Nephron (organoid): ENCODE data around the gene SPTBN4.

ENCODE experiments used
- H3K27ac Mint-ChIP-seq, 3 experiments: 2 replicates each; pipeline ENCODE4 v1.8.0; 2020; ENCODE audit warnings: mixed read lengths in 3 of 3, mild to moderate bottlenecking in 2 of 3, moderate library complexity in 1 of 3
- H3K27me3 Mint-ChIP-seq: 2 replicates; pipeline ENCODE4 v1.8.0; 2021; ENCODE audit warnings: low read depth, mild to moderate bottlenecking, moderate library complexity, mixed read lengths
- H3K36me3 Mint-ChIP-seq: 2 replicates; pipeline ENCODE4 v1.8.0; 2020; ENCODE audit warnings: low read depth, mixed read lengths
- H3K4me1 Mint-ChIP-seq: 2 replicates; pipeline ENCODE4 v1.8.0; 2020; ENCODE audit warnings: mixed read lengths
- H3K4me3 Mint-ChIP-seq, 3 experiments: 2 replicates each; pipeline ENCODE4 v1.8.0; 2020; ENCODE audit warnings: mild to moderate bottlenecking in 3 of 3, mixed read lengths in 3 of 3, moderate library complexity in 2 of 3
- H3K9me3 Mint-ChIP-seq: 2 replicates; pipeline ENCODE4 v1.8.0; 2020; ENCODE audit warnings: mixed read lengths
- TF ChIP-seq, protein P1 (sequence below), 3 experiments: fragments of 200-600 bp; sonication (generic); IDR thresholded peaks; one replicate each; pipeline ENCODE4 v1.5.0; 2021; ENCODE audit warnings: antibody characterized with exemption in 3 of 3; ENCODE audit not compliant: unreplicated experiment in 3 of 3

SPTBN4 gene

DNA sequence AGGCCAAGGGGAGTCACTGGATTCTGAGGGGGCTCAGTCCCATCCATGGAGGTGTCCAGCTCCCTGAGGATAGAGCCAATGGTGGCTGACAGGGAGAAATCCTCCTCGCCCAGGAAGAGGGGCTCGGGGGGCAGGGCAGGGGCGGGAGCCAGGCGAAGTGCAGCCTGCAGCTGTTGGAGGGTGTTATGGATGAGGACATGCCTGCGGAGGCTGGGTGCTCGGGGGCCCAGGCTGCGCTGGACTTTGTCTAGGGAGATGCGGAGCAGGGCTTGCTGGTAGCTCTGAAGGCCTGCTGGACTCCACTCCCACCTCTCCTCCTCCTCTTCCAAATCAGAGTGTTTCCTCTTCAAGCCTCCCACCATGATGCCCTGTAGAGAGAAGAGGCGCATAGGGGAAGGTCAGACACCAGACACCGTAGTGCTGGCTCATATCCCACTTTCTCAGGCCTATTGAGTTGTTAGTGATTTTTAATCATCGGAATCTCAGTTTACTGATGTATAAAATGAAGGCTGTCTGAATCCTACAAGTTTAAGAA is 25.0 kb upstream of the SPTBN4 start:
- Mint-ChIP-seq H3K27ac (peak overlapping the region; percentile 98 to 99 (median 99)), H3K36me3 (peaks cover 29% of the 10 kb centered on the region), H3K27me3 (peaks cover 4% of the 10 kb centered on the region), H3K4me3 (peak overlapping the region; percentile 95 to 100 (median 99)), H3K9me3 (no peaks in the 10 kb centered on the region), H3K4me1 (peaks cover 37% of the 10 kb centered on the region)
- TF ChIP-seq, protein P1, sequence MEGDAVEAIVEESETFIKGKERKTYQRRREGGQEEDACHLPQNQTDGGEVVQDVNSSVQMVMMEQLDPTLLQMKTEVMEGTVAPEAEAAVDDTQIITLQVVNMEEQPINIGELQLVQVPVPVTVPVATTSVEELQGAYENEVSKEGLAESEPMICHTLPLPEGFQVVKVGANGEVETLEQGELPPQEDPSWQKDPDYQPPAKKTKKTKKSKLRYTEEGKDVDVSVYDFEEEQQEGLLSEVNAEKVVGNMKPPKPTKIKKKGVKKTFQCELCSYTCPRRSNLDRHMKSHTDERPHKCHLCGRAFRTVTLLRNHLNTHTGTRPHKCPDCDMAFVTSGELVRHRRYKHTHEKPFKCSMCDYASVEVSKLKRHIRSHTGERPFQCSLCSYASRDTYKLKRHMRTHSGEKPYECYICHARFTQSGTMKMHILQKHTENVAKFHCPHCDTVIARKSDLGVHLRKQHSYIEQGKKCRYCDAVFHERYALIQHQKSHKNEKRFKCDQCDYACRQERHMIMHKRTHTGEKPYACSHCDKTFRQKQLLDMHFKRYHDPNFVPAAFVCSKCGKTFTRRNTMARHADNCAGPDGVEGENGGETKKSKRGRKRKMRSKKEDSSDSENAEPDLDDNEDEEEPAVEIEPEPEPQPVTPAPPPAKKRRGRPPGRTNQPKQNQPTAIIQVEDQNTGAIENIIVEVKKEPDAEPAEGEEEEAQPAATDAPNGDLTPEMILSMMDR (IDR thresholded peaks at IDR 0.05; ENCODE audit: unreplicated experiment in 3 of 3) = no peak

DNA sequence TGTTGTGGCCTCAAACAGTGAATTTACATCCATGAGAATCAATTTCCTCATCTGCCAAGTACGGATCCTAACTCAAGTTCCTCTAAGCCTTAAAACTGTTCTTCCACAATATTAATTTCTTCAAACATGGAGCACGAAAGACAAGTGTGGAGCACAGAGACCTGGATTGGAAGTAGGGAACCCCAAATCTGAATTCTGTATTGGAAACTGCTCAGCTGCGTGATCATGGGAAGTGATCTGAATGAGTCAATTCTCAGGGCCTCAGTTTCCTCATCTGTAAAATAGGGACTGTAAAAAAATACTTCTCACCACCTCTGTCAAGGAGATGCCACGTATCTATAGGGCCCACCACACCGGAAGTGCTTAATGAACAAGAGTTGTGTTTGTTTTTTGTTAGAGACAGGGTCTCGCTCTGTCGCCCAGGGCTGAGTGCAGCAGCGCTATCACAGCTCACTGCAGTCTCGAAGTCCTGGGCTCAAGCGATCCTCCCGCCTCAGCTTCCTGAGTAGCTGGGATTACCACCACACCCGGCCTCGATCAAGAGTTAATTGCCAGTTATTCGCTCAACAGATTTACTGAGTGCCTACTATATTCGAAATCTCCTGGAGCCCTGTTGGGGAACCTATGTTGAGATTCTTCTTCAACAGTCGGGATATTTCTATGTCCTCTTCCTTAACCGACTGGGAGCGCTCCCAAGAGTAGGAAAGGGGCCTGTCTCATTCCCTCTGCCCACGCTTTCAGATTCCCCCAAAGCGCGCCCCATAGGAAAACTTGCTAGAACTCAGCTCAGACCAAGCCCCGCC is 24.3 kb upstream of the SPTBN4 start:
- peak overlapping the region; percentile 95 to 100 (median 99) for H3K4me3 Mint-ChIP-seq
- peaks cover 4% of the 10 kb centered on the region for H3K27me3 Mint-ChIP-seq
- peaks cover 29% of the 10 kb centered on the region for H3K36me3 Mint-ChIP-seq
- no peaks in the 10 kb centered on the region for H3K9me3 Mint-ChIP-seq
- TF ChIP-seq, protein P1 (IDR thresholded peaks at IDR 0.05; ENCODE audit: unreplicated experiment in 3 of 3) = no peak
- H3K4me1 Mint-ChIP-seq = peaks cover 37% of the 10 kb centered on the region
- peak overlapping the region; percentile 98 to 99 (median 99) for H3K27ac Mint-ChIP-seq

DNA sequence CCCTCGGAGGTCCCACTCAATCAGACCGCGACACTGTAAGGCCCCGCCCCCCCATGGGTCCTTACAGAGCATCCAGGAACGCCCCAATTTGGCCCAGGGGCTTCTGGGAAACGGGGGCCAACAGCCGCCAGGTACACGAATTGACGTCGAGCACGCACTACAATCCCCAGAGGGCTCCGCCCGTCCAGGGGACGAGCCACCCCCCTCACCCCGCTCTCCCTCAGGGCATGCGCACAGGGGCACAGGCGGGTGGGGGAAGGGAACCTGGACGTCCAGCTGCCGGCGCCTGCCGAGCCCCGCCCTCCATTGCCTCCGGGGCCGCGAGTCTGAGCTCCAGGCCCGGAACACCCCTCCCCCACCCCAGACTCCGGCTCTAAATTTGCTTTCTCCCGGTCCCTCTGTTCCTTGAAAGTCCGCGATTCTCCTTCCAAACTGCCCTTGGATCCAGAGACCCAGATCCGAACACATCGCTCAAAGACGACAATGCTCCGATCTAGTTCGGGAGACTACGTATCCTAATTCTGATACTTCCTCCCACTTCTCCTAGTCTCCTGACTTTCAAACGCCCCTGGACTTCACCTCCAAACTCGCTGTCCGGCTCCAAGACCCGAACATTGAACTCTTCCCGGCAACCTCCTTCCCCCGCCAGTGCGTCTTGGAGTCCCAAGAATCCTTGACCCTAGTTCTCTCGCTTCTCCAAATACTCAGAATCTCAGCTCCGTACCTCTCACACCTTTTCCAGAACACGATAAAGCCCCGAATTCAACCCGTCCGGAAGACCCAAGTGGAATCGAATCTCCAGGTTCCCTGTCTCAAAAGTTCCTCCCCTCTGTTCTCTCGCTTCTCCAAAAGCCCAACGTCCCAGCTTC is 23.4 kb upstream of the SPTBN4 start:
- Mint-ChIP-seq H3K4me3 (peak overlapping the region; percentile 95 to 100 (median 99)), H3K27ac (peak overlapping the region; percentile 98 to 99 (median 99)), H3K4me1 (peaks cover 34% of the 10 kb centered on the region), H3K27me3 (peaks cover 4% of the 10 kb centered on the region), H3K9me3 (no peaks in the 10 kb centered on the region), H3K36me3 (peaks cover 25% of the 10 kb centered on the region)
- TF ChIP-seq, protein P1 (IDR thresholded peaks at IDR 0.05; ENCODE audit: unreplicated experiment in 3 of 3) = no peak

DNA sequence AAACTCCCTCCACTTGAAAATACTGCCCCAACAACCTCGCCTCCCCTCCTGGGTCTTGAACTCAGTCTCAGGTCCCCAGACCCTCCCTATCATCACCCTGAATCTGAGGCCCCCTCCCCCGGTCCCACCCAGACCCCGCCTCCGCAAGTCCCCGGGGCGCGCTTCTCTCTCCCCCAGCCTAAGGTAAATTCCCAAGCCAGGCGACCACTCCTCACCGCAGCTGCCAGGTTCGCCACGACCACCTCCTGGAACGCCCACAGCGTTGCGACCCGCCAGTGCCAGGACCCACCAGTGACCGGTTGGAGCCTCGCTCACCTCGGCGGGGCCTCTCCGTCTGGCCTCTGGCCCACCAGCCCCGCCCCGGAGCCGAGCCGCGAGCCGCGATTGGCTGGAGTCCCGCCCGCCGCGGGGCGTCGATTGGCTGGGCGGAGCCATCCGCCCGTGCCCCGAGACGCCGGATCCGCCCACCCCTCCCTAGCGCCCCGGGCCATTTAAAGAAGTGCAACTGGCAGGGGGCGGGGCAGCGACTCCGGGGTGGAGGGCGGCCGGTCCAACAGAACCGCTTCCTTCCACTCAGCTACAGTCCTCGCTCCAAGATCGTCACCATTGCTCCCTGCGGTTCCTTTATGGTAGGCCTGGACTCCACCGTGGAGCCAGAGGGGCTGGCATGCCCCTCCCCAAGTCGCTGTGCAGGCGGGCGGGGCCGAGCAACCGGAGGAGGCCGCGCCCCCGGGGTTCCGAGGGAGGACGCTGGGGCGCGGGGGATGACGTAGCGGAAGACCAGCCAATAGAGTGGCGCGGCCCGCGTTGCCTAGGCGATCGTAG is 22.6 kb upstream of the SPTBN4 start, which contains the start of gene SERTAD3:
SERTAD3 (minus strand) TSS at position 336 of the 825 bp plus-strand sequence. CDS start 2,255 bp downstream, outside the sequence.
- peak within 1 kb of the TSS; percentile 98 to 99 (median 99) for H3K27ac Mint-ChIP-seq

More for the DNA sequence above, 22.6 kb upstream of the SPTBN4 start, which contains the start of gene SERTAD3:
- Mint-ChIP-seq H3K4me3 (peak within 1 kb of the TSS; percentile 95 to 100 (median 99)), H3K4me1 (peaks cover 34% of the 10 kb centered on the region), H3K9me3 (no peaks in the 10 kb centered on the region), H3K27me3 (peaks cover 4% of the 10 kb centered on the region), H3K36me3 (peaks cover 24% of the 10 kb centered on the region)
- TF ChIP-seq, protein P1 (IDR thresholded peaks at IDR 0.05; ENCODE audit: unreplicated experiment in 3 of 3) = no peak
